ENCODE measurements around the gene SDK1.

- TF ChIP-seq MXI1 (IDR thresholded peaks at IDR 0.05; ENCODE audit: low read depth, low read length) (no peak), MEF2A (IDR thresholded peaks at IDR 0.05; ENCODE audit: insufficient read depth, low read depth, low read length) (no peak), ZNF207 (IDR thresholded peaks at IDR 0.05; ENCODE audit: borderline replicate concordance) (no peak), BCL3 (IDR thresholded peaks at IDR 0.05; ENCODE audit: borderline replicate concordance, insufficient read depth, low read depth, low read length, poor library complexity, severe bottlenecking) (no peak), EZH2 (IDR thresholded peaks at IDR 0.05; ENCODE audit: borderline replicate concordance, control insufficient read depth, low read depth, low read length) (no peak), RB1 (IDR thresholded peaks at IDR 0.05; ENCODE audit: borderline replicate concordance) (no peak), MTA2 (IDR thresholded peaks at IDR 0.05; ENCODE audit: low read depth) (no peak), TAF1 (IDR thresholded peaks at IDR 0.05; ENCODE audit: borderline replicate concordance, low read depth, low read length) (no peak), ESRRA (IDR thresholded peaks at IDR 0.05; ENCODE audit: low read length) (no peak), YY1 (IDR thresholded peaks at IDR 0.05; ENCODE audit: low read depth, low read length) (no peak), POLR2A (IDR thresholded peaks at IDR 0.05; ENCODE audit: low read depth, low read length) (no peak), RELA (IDR thresholded peaks at IDR 0.05; ENCODE audit: borderline replicate concordance, partially characterized antibody) (no peak)
- TF ChIP-seq, protein P1, sequence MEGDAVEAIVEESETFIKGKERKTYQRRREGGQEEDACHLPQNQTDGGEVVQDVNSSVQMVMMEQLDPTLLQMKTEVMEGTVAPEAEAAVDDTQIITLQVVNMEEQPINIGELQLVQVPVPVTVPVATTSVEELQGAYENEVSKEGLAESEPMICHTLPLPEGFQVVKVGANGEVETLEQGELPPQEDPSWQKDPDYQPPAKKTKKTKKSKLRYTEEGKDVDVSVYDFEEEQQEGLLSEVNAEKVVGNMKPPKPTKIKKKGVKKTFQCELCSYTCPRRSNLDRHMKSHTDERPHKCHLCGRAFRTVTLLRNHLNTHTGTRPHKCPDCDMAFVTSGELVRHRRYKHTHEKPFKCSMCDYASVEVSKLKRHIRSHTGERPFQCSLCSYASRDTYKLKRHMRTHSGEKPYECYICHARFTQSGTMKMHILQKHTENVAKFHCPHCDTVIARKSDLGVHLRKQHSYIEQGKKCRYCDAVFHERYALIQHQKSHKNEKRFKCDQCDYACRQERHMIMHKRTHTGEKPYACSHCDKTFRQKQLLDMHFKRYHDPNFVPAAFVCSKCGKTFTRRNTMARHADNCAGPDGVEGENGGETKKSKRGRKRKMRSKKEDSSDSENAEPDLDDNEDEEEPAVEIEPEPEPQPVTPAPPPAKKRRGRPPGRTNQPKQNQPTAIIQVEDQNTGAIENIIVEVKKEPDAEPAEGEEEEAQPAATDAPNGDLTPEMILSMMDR (IDR thresholded peaks at IDR 0.05 in 2 of 3, conservative IDR thresholded peaks at IDR 0.05 in 1 of 3; ENCODE audit: control insufficient read depth in 2 of 3, extremely low read depth in 1 of 3, insufficient read depth in 1 of 3, low read depth in 3 of 3, low read length in 3 of 3), result no peak
These were observed 150.6 kb downstream of the SDK1 start for GRCh38 chr7:3451701-3452100.

Measured in GM12878 (cell line).